Activated naive CD8-positive, alpha-beta T cell treated with anti-CD3 and anti-CD28 coated beads, Interleukin-2, amount 50 U/mL, for 16 hours (primary cell): Measurements from ENCODE around the gene TGFBI.

Experiments
- DNase-seq: peaks from one replicate; pipeline ENCODE4 v3.0.0-alpha.2; 2020; ENCODE audit warnings: low read depth, low spot score

TGFBI gene

DNA sequence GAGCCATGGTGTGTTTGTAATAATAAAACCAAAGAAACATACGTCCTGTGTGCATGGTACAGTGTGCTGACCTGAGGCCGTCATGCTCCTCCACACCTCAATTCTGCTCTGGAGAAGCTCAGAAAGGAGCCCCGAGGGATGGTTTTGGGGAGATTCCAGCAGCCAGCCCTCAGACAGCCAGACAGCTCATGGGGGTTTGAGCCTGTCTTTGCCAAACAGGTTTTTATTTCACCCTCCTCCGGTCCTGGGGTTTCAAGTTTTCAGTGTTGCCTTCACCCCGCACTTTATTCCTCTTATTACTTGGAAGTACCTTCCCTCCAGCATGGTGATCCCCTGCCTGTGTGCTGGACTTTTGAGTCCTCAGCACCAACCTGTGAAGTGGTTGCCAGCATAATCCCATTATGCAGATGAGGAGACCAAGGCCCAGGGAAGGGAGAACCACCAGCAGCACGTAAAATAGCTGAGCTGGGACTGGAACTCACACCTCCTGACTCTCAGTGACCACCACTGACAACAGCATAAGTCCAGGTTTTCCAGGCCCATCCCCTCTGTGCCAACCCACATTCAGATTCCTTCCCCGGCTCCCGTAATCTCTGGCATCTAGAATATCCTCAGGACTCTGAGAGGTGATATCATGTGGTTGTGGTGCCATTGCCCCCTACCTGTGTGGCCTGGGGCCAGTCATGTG lies 35.1 kb downstream of the TGFBI start:
- no peak for DNase-seq

DNA sequence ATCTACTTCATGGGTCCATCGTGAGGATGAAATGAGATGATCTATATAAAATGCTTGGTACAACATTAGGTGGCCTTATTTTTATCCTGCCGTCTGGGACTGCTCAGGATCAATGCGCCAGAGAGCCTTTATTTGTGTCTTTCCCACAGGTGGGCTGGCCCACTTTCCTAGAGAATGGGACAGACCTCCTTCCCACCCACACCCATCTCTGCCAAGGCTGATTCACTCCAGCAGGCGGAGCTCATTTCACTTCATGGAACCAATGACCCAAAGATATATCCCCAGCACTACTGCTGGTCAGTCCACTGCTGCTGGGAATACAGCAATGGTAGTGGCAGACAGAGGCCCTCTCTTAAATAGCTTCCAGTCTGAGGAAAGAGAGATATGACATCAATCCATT lies 35.7 kb downstream of the TGFBI start:
- DNase-seq: no peak

- no peak for DNase-seq
Observed at GRCh38 chr5:136065588-136065987, 36.8 kb downstream of the TGFBI start.

GRCh38 chr5:136066661-136067271 lies 38.0 kb downstream of the TGFBI start:
- no peak for DNase-seq

DNA sequence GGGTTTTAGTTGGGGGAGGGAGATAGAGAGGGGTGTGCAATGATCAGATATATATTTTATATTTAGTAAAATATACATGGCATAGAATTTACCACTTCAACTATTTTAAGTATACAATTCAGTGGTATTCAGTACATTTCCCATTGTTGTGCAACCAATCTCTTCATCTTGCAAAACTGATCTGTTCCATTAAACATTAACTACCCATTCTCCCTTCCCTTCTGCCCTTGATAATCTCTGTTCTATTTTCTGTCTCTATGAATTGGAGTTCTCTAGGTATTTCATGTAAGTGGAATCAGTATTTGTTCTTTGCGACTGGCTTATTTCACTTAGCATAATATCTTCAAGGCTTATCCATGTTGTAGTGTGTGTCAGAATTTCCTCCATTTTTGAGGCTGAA lies 38.6 kb downstream of the TGFBI start:
- DNase-seq: no peak

- no peak for DNase-seq
Observed at GRCh38 chr5:136070486-136071285, 41.9 kb downstream of the TGFBI start.

DNA sequence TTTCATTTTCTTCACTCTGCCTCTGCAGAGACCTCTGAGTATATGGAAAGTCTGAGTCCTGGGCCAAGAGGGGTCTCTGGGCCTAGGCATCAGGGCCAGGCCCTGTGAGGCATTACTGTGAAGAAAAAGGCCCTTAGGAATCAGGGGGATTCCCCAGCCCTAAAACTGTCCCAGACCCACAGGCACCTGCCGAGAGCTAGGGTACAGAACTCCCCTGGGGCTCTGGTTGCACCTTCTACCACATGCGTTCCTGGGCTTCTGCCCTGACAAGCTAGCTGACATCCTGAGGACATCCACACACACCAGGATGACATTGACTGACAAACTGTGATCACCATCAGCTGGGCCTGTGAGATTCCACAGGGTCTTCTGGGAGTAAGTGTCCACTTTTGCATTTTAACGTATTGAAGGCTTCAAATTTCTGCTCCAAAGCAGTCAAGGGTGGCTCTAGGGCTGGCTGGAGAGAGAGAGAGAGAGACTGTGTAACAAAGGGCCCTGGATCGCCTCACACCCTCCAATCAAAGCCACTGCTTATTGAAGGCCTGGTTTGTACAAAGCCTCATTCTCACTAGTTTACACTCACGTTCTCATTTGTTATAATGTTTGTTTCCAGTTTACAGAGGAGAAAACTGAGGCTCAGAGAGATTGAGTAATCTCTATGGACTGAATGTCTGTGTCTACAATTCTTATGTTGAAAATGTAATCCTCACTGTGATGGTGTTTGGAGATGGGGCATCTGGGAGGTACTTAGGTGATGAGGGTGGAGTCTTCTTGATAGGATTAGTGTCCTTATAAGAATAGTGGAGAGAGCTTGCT lies 45.1 kb downstream of the TGFBI start:
- DNase-seq: no peak

GRCh38 chr5:136075466-136075891 lies 46.7 kb downstream of the TGFBI start:
- DNase-seq: no peak

DNA sequence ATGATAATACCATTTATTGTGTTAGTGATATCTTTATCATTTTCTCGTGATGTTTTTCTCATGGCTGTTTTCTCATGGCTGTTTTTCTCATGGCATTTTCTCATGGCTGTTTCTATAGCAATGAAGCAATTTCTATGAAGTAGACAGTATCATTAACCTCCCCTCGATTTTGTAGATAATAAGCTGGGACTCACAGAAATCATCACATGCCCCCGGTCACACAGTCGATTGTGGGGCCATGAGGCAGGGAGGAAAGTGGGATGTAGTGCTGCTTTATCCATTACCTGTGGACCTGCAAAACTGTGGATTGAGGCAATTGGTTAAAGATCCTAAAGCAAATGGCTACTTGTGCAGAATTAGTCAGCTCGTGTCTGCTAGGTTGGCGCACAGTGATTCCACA lies 47.3 kb downstream of the TGFBI start:
- DNase-seq: no peak

GRCh38 chr5:136076881-136077445 lies 48.2 kb downstream of the TGFBI start:
- no peak for DNase-seq

- no peak for DNase-seq
Observed at GRCh38 chr5:136079195-136079985, 50.6 kb downstream of the TGFBI start.

- no peak for DNase-seq
Observed at GRCh38 chr5:136080113-136080482, 51.3 kb downstream of the TGFBI start.

DNA sequence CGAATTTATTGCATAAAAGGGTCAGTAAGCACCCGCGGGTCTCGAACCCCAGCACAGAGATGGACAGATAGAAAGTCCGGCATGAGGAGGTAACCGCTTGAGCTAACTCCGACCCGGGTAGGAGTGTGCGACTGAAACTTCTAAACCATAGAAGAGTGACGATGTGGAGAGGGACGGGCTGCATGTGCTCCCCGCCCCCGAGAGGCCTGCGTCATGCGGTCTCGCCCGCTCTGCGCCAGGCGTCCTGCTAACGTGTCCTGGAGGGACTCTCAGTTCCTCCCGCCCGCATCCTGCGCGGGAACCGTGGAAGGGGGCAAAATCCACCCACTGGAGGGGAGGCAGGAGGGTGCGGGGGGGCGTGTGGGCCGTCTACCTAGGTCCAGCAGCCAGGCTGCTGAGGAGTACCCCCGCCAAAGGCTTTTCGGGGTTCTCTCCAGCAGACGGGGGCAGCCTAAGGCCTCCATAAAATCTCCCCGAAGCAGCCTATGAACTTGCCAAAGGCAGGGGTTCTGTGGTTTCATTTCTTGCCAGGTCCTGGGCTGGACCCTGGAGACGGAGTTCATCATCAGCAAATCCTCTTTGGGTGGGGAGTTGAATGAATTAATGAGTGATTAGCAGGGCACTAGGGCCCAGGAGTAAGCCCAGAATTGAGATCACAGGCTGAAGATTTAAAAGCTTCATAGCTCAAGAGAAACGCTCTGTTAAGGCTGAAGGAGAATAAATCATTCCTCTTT lies 51.9 kb downstream of the TGFBI start:
- no peak for DNase-seq

DNA sequence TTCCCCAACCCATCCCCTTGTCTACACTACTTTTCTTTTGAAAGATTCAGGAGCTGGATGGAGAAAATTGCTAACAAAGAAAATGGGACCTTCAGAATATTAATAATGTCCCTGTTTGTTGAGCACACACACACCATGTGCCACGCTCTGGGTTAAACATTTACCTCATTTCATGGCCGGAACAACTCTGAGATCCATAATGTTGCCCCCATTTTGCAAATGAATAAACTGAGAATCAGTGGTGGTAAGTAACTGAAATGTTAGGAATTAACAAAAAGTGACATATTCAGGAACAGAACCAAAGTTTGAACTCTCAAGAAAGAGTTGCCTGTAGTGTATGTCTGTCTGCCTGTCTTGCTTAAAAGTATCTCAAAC lies 52.4 kb downstream of the TGFBI start:
- DNase-seq: no peak

DNA sequence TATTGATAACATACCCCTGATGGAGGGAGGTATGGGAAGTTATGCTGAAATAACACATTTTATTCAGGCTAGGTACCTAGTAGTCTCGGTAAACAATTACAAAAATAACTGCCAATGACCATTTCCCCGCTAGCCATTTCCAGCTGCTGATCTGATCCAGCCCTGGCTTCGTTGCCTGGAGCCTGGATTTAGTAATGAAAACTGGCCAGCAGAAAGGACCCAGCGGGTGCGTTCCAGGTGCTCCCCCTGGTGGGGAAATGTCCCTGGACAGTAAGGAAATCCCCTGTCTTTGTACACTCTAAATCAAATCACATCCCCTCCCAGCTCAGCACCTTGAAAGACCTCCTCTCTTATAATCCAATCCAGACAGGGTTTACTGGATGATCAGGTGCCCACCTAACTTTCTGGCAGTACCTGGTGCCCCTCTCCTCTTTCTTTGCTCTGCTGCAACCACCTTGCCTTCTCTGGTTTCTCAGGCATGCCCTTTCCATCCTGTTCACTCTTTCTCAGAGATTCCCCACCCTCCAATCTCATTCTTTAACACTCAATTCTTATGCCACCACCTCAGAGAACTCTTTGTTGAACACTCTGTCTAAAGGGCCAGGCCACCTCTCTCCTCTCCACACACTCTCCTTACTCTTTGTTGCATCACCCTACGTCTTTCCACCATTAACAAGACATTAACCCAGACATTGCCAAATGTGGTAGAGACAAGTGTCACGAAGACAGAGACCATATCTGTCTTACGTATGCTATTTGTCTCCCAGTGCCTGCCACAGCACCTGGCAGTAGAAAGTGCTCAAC lies 53.8 kb downstream of the TGFBI start:
- DNase-seq: no peak

DNA sequence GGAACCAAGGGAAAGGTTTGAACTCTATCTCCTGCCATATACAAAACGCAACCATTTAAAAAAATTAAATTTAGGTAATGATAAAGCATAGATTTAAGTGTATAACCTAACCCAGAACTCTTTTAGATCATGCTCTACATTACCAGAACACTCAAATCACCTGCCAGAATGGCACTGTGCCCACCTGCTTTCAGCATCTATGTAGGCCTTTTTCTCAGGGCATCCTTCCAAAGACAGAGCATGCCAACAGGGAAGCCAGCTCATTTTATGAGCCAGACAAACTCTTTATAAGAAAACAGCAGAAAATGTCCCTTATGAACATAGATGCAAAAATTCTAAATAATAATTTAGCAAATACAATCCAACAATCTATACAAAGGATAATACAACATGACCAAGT lies 55.9 kb downstream of the TGFBI start:
- no peak for DNase-seq

DNA sequence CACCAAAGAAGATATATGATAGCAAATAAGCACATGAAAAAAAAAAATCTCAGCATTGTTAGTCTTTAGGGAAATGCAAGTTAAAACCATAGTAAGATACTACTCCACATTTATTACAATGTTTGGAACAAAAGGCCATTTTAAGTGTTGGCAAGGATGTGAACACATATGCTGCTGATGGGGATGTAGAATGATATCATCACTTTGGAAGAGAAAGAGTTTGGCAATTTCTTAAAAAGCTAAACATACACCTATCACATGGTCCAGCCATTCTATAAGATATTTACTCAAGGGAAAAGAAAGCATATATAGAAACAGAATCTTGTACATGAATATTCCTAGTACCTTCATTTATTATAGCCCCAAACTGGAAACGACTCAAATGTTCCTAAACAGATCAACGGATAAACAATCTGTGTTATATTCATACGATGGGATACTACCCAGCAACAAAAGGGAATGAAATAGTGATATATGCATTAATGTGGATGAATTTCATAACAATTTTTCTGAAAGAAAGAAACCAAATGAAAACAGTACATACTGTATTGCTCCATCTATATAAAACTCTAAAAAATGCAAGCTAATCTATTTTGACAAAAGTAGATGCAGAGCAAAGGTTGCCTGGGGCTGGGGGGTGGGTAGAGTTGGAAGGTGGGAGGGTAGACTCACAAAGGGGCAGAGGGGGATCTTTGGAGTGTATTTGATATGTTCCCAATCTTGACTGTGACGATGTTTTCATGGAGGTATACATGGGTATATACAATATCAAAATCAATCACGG lies 58.2 kb downstream of the TGFBI start:
- DNase-seq: no peak
